Endodermal cell (in vitro differentiated cells): ENCODE results near the gene LRP8. TPM values are rescaled to one million over a fixed set of nuclear protein-coding genes. Genes with fewer than 3 reads are reported as not detected.

ENCODE experiments used
- DNase-seq: peaks from one replicate; pipeline ENCODE4 v3.0.0-alpha.2; 2017
- H3K27ac ChIP-seq: 2 replicates; pipeline ENCODE4 v1.5.1; 2013; ENCODE audit warnings: mild to moderate bottlenecking, low read depth, low read length, moderate library complexity
- H3K27me3 ChIP-seq: 2 replicates; pipeline ENCODE4 v1.6.1; 2013; ENCODE audit warnings: mild to moderate bottlenecking, low read length, moderate library complexity; ENCODE audit not compliant: insufficient read depth, control insufficient read depth, poor library complexity, severe bottlenecking
- H3K36me3 ChIP-seq: 2 replicates; pipeline ENCODE4 v1.7.0; 2013; ENCODE audit warnings: mild to moderate bottlenecking, low read length, moderate library complexity; ENCODE audit not compliant: control insufficient read depth, insufficient read depth
- H3K4me1 ChIP-seq: one replicate; pipeline ENCODE4 v1.7.0; 2013; ENCODE audit warnings: low read length; ENCODE audit not compliant: control insufficient read depth, insufficient read depth
- H3K4me3 ChIP-seq: 2 replicates; pipeline ENCODE4 v1.5.1; 2013; ENCODE audit warnings: mild to moderate bottlenecking, low read length, moderate library complexity
- H3K9ac ChIP-seq: 2 replicates; pipeline ENCODE4 v1.6.1; 2013; ENCODE audit warnings: mild to moderate bottlenecking, low read length, moderate library complexity; ENCODE audit not compliant: poor library complexity, severe bottlenecking; ENCODE audit errors: extremely low read depth
- H3K9me3 ChIP-seq: 2 replicates; pipeline ENCODE4 v1.6.1; 2013; ENCODE audit warnings: mild to moderate bottlenecking, low read length, moderate library complexity; ENCODE audit not compliant: control insufficient read depth
- H3K27ac Mint-ChIP-seq: 2 replicates; pipeline ENCODE4 v1.8.0; 2020; ENCODE audit warnings: mixed read lengths
- H3K27me3 Mint-ChIP-seq: 2 replicates; pipeline ENCODE4 v1.8.0; 2021; ENCODE audit warnings: mild to moderate bottlenecking, mixed read lengths; ENCODE audit not compliant: insufficient read depth
- H3K36me3 Mint-ChIP-seq: 2 replicates; pipeline ENCODE4 v1.8.0; 2020; ENCODE audit warnings: low read depth, mixed read lengths
- H3K4me1 Mint-ChIP-seq: 2 replicates; pipeline ENCODE4 v1.8.0; 2020; ENCODE audit warnings: mixed read lengths
- H3K4me3 Mint-ChIP-seq: 2 replicates; pipeline ENCODE4 v1.8.0; 2020; ENCODE audit warnings: mild to moderate bottlenecking, moderate library complexity, mixed read lengths
- H3K9me3 Mint-ChIP-seq: 2 replicates; pipeline ENCODE4 v1.8.0; 2020; ENCODE audit warnings: mild to moderate bottlenecking, mixed read lengths
- WGBS, 2 experiments: methylation state at CpG; one replicate each; pipeline versions ENCODE4 v1.1.5 to v1.1.7; 2013; ENCODE audit warnings: missing lambda C conversion rate in 2 of 2, mixed read lengths in 1 of 2; ENCODE audit not compliant: insufficient coverage in 1 of 2, insufficient read length in 1 of 2; 5-methylcytosine and 5-hydroxymethylcytosine counted together
- total RNA-seq, 2 donors: library from RNA; stranded (reverse); fragmentation: NEBNext Ultra II Directional in 1 of 2; extraction: Animal tissue kit (Norgen Biotek cat#: 25700) in 1 of 2; gene quantifications; 2 replicates in 1 of 2; 3 replicates in 1 of 2; pipeline ENCODE4 v1.2.1, GENCODE V29; 2021
- TF ChIP-seq, protein P1 (sequence below): fragments of 200-600 bp; sonication (generic); conservative IDR thresholded peaks from 2 replicates; pipeline ENCODE4 v1.5.0; 2021; ENCODE audit warnings: antibody characterized with exemption, mild to moderate bottlenecking

The LRP8 gene
- total RNA-seq, 2 donors from 2014 or later, result 29.1 to 39.6 TPM

DNA sequence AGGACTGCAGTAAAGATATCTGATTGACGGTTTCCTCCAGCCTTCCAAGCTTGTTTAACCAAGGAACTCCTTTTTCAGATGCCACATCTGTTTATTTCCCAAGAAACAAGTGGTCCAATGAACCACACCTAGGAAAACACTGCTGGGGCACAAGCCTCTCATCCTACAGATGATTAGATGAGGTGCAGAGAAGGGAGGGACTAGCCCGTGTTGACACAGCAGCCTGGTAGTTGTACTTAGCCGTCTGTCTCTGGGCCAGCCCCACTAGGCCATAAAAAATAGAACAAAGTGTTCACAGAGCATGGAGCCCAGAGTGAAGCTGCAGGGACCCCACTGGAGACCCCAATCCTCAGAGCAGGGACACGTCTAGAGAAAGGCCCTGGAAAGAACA lies 32.1 kb downstream of the LRP8 start:
- no peaks in the 10 kb centered on the region for H3K9me3 ChIP-seq
- 80 to 81% methylated on average over 4 of the region's 4 CpGs for WGBS, 2 experiments
- DNase-seq, result no peak
- peaks cover 12% of the 10 kb centered on the region for H3K4me1 ChIP-seq
- no peaks in the 10 kb centered on the region for H3K27me3 Mint-ChIP-seq
- peak overlapping the region; percentile 71 for H3K27ac ChIP-seq
- H3K4me1 Mint-ChIP-seq, result peaks cover 32% of the 10 kb centered on the region
- peaks cover 6% of the 10 kb centered on the region for H3K36me3 Mint-ChIP-seq
- TF ChIP-seq, protein P1, sequence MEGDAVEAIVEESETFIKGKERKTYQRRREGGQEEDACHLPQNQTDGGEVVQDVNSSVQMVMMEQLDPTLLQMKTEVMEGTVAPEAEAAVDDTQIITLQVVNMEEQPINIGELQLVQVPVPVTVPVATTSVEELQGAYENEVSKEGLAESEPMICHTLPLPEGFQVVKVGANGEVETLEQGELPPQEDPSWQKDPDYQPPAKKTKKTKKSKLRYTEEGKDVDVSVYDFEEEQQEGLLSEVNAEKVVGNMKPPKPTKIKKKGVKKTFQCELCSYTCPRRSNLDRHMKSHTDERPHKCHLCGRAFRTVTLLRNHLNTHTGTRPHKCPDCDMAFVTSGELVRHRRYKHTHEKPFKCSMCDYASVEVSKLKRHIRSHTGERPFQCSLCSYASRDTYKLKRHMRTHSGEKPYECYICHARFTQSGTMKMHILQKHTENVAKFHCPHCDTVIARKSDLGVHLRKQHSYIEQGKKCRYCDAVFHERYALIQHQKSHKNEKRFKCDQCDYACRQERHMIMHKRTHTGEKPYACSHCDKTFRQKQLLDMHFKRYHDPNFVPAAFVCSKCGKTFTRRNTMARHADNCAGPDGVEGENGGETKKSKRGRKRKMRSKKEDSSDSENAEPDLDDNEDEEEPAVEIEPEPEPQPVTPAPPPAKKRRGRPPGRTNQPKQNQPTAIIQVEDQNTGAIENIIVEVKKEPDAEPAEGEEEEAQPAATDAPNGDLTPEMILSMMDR, result no peak
- H3K36me3 ChIP-seq, result no peaks in the 10 kb centered on the region
- peak overlapping the region; percentile 44 for H3K27ac Mint-ChIP-seq
- no peaks in the 10 kb centered on the region for H3K9me3 Mint-ChIP-seq
- H3K4me3 Mint-ChIP-seq, result no peak overlapping the region
- H3K4me3 ChIP-seq, result no peak overlapping the region
- H3K27me3 ChIP-seq, result no peaks in the 10 kb centered on the region
- no peak overlapping the region for H3K9ac ChIP-seq

DNA sequence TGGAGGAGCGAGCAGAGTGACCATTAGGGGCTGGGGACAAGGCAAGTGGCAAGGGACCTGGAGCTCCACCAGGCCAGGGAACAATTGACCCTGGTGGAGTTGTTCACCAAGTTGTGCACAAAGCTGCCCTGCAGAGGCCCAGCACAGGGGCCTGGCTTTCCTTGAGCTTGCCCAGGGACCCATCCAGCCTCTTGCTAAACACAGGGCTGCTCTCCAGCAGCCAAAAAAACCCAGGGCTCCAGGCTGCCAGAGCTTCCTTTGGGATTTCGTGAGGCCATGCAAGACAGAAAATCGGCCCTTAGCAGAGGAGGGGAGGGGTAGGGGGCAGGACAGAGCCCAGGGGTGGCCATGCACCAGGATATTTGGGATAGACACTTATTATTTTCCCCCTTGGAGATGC lies 32.6 kb downstream of the LRP8 start:
- Mint-ChIP-seq H3K27ac (no peak overlapping the region), H3K36me3 (peaks cover 6% of the 10 kb centered on the region), H3K4me3 (no peak overlapping the region), H3K4me1 (peaks cover 35% of the 10 kb centered on the region), H3K9me3 (no peaks in the 10 kb centered on the region), H3K27me3 (no peaks in the 10 kb centered on the region)
- H3K27ac ChIP-seq, result peak overlapping the region; percentile 71
- H3K36me3 ChIP-seq, result no peaks in the 10 kb centered on the region
- H3K9me3 ChIP-seq, result no peaks in the 10 kb centered on the region
- WGBS, 2 experiments, result 83 to 93% methylated on average over 3 of the region's 3 CpGs
- H3K4me3 ChIP-seq, result no peak overlapping the region
- H3K4me1 ChIP-seq, result peaks cover 16% of the 10 kb centered on the region
- DNase-seq, result no peak
- no peaks in the 10 kb centered on the region for H3K27me3 ChIP-seq
- TF ChIP-seq, protein P1, result no peak
- H3K9ac ChIP-seq, result no peak overlapping the region

DNA sequence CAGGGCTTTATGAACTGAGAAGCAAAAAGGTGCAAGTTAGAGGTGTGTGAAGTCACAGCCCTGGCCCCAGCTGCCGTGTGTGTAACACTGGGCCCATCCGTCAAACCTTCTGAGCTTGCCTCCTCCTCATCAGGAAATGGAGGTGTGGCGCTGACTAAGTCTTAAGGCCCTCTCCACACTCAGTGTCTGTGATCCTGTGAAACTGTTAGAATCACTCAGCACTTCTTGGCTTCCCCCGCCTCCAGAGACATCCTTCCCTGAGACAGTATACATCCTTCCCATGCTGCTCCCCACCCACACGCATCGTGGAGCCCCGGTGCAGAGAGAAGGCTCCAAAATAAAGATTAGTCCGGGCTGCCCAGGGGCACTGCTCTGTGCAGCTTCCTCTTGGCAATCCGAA lies 33.3 kb downstream of the LRP8 start:
- TF ChIP-seq, protein P1, result no peak
- no peak overlapping the region for H3K27ac Mint-ChIP-seq
- no peak overlapping the region for H3K4me3 Mint-ChIP-seq
- no peak for DNase-seq
- no peaks in the 10 kb centered on the region for H3K9me3 Mint-ChIP-seq
- no peaks in the 10 kb centered on the region for H3K27me3 Mint-ChIP-seq
- no peak overlapping the region for H3K9ac ChIP-seq
- no peak overlapping the region for H3K4me3 ChIP-seq
- no peaks in the 10 kb centered on the region for H3K9me3 ChIP-seq
- H3K27ac ChIP-seq, result peak overlapping the region; percentile 72
- no peaks in the 10 kb centered on the region for H3K27me3 ChIP-seq
- peaks cover 6% of the 10 kb centered on the region for H3K36me3 Mint-ChIP-seq
- WGBS, 2 experiments, result 85 to 95% methylated on average over 9 of the region's 9 CpGs
- H3K4me1 Mint-ChIP-seq, result peaks cover 43% of the 10 kb centered on the region
- peaks cover 19% of the 10 kb centered on the region for H3K4me1 ChIP-seq
- no peaks in the 10 kb centered on the region for H3K36me3 ChIP-seq
